ENCODE results near the gene ATP8A2.

DNA sequence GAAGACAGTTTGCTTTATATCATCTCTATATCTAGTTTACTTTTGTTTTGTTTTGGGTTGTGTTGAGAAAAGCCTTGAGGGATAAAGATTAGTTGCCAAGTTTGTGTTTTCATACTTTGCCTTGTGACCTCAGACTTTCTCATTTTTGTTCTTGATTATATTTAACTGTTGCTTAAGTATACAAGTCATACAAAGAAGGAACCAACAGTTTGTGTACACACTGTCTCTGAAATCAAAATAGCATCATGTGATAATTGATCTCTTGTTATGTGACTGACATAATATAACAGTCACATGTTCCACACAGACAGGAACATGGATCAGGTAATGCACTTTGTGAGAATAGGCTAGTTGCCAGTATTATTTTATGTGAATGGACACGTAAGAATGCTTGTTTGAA lies 609.3 kb downstream of the ATP8A2 start:
- TF ChIP-seq CTCF (IDR thresholded peaks at IDR 0.05) = no peak
- no peak for TF ChIP-seq POLR2A (IDR thresholded peaks at IDR 0.05)
